ENCODE data around the gene PPP3CA. TPM values are rescaled to one million over a fixed set of nuclear protein-coding genes. Genes with fewer than 3 reads are reported as not detected.

The PPP3CA gene
- total and polyA plus RNA-seq, 2 of the 8 experiments (the other 6 are each of a cell fraction or from before 2014, with no cell fraction given), result 7.9 to 35.0 TPM

DNA sequence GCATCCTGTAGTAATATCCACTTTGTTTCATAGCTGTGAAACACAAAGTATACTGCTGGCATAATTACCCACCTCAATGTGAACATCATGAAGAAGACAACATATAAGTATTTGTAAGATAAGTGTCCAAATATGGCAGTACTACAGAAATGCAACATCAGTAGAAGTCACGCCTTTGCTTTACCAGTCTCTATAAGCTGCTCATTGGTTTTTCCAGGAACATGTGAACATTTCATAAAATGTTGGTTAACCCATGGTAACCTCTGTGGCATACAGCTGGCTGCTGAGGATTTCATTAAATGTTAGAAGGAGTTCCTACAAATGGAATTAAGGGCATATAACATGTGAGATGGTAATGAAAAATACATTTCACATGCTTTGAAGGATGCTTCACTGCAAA is 77.6 kb downstream of the PPP3CA start:
- POLR2A ChIA-PET (ENCODE audit: partially characterized antibody), result no interaction called here

More for the DNA sequence above, 77.6 kb downstream of the PPP3CA start:
- Histone ChIP-seq H2AFZ (ENCODE audit: low read length) (no peak overlapping the region), H4K8ac (ENCODE audit: extremely low read depth, insufficient read depth, low read length) (no peak overlapping the region), H2BK5ac (ENCODE audit: low read depth, low read length) (no peak overlapping the region), H3K27ac (ENCODE audit: low read depth, low read length) (no peak overlapping the region), H2BK15ac (ENCODE audit: low read length) (no peak overlapping the region), H3K4me2 (ENCODE audit: insufficient read depth in 1 of 2, low read depth in 2 of 2, low read length in 2 of 2) (no peak overlapping the region), H3K9me3 (ENCODE audit: insufficient read depth in 2 of 2, low read depth in 1 of 2, low read length in 1 of 2) (no peaks in the 10 kb centered on the region), H2BK20ac (ENCODE audit: low read length) (no peak overlapping the region), H3K4me3 (ENCODE audit: extremely low read depth in 1 of 4, insufficient read depth in 2 of 4, low read depth in 3 of 4, low read length in 4 of 4) (no peak overlapping the region), H3K4me1 (replicated peaks in 1 of 4; ENCODE audit: control insufficient read depth in 3 of 4, insufficient read depth in 4 of 4, low read length in 3 of 4) (no peaks in the 10 kb centered on the region), H3K36me3 (ENCODE audit: control insufficient read depth in 2 of 4, insufficient read depth in 4 of 4, low read length in 3 of 4) (no peaks in the 10 kb centered on the region), H3K4ac (replicated peaks; ENCODE audit: insufficient read length, low read depth, low read length) (no peak overlapping the region), H4K5ac (ENCODE audit: insufficient read length, low read depth, low read length) (no peak overlapping the region), H3K27me3 (replicated peaks in 1 of 4; ENCODE audit: control insufficient read depth in 3 of 4, extremely low read depth in 1 of 4, insufficient read depth in 3 of 4, low read length in 3 of 4) (no peaks in the 10 kb centered on the region), H3K9ac (replicated peaks in 1 of 4; ENCODE audit: extremely low read depth in 1 of 4, low read depth in 3 of 4, low read length in 3 of 4) (no peak overlapping the region), H3K56ac (replicated peaks; ENCODE audit: insufficient read length, low read depth, low read length) (no peak overlapping the region), H3K79me2 (ENCODE audit: control insufficient read depth in 1 of 2, insufficient read depth in 2 of 2, low read length in 2 of 2) (peaks cover 0 to 58% of the 10 kb centered on the region in 2 experiments; a peak in 2 of 4 replicates), H3K14ac (ENCODE audit: insufficient read length) (no peak overlapping the region), H4K91ac (replicated peaks; ENCODE audit: insufficient read length, low read length) (no peak overlapping the region), H3K18ac (ENCODE audit: extremely low read depth, low read length) (no peak overlapping the region), H3K79me1 (ENCODE audit: low read depth, low read length) (no peaks in the 10 kb centered on the region), H2BK12ac (ENCODE audit: low read depth, low read length) (no peak overlapping the region), H2BK120ac (replicated peaks; ENCODE audit: low read depth, low read length) (no peak overlapping the region), H4K20me1 (replicated peaks in 1 of 2; ENCODE audit: control insufficient read depth in 1 of 2, insufficient read depth in 2 of 2, low read length in 2 of 2) (no peaks in the 10 kb centered on the region), H2AK5ac (ENCODE audit: low read depth, low read length) (no peak overlapping the region), H3K23me2 (ENCODE audit: low read depth, low read length) (no peaks in the 10 kb centered on the region), H3K23ac (ENCODE audit: insufficient read length) (no peak overlapping the region)
- CTCF ChIA-PET (ENCODE audit: partially characterized antibody), result interaction anchor here (0.6 to 1.3 kb wide), 4 partner anchors 91 to 1294 kb away, joined by 3 to 4 read pairs (median 3); no protein-coding TSS in a partner anchor
- WGBS, 2 experiments (ENCODE audit: extremely low coverage in 1 of 2, insufficient coverage in 1 of 2, insufficient read length in 1 of 2, insufficient replicate concordance in 2 of 2, low coverage in 1 of 2, low lambda C conversion rate in 2 of 2, missing lambda C conversion rate in 1 of 2), result 89% methylated on average over 1 of the region's 1 CpG; no CpG with 5 or more reads in 1 of the 2 experiments
- TF ChIP-seq BCL11A (IDR thresholded peaks at IDR 0.05; ENCODE audit: low read depth in 2 of 2, low read length in 2 of 2) (no peak), ZNF274 (IDR thresholded peaks at IDR 0.05; ENCODE audit: borderline replicate concordance, extremely low read depth, low read length) (no peak), MAX (IDR thresholded peaks at IDR 0.05) (no peak), RXRA (IDR thresholded peaks at IDR 0.05; ENCODE audit: insufficient read depth, low read depth, low read length) (no peak), POLR2A (IDR thresholded peaks at IDR 0.05; ENCODE audit: control extremely low read depth in 1 of 2, low read depth in 2 of 2, low read length in 2 of 2) (no peak)
- FAIRE-seq (no peak), DNase-seq (ENCODE audit: low read depth in 1 of 2, low spot score in 2 of 2) (no peak)

Measured in H1 (cell line).